DOHH2 (cell line): ENCODE measurements around the gene HYOU1.

Experiments used
- H3F3A ChIP-seq: fragments of 200-600 bp; sonication (generic), shearing (Covaris generic); 2 replicates; pipeline ENCODE4 v1.6.0; 2016; ENCODE audit warnings: antibody characterized with exemption, mild to moderate bottlenecking; ENCODE audit not compliant: control insufficient read depth, insufficient read depth
- H3K27ac ChIP-seq: fragments of 200-600 bp; sonication (generic); 2 replicates; pipeline ENCODE4 v1.5.1; 2014; ENCODE audit warnings: low read depth, mild to moderate bottlenecking, low read length, moderate library complexity
- H3K27me3 ChIP-seq: fragments of 200-600 bp; sonication (generic); 2 replicates; pipeline ENCODE4 v1.6.1; 2014; ENCODE audit warnings: mild to moderate bottlenecking, low read length, mixed read lengths; ENCODE audit not compliant: control insufficient read depth
- H3K36me3 ChIP-seq: fragments of 200-600 bp; sonication (generic); 2 replicates; pipeline ENCODE4 v1.6.1; 2014; ENCODE audit warnings: mild to moderate bottlenecking, low read length, moderate library complexity, mixed read lengths; ENCODE audit not compliant: control insufficient read depth
- H3K4me1 ChIP-seq: fragments of 200-600 bp; sonication (generic); 2 replicates; pipeline ENCODE4 v1.6.1; 2014; ENCODE audit warnings: mild to moderate bottlenecking, low read length, mixed read lengths; ENCODE audit not compliant: control insufficient read depth
- H3K4me2 ChIP-seq: fragments of 200-600 bp; sonication (generic); 2 replicates; pipeline ENCODE4 v1.6.0; 2014; ENCODE audit warnings: mild to moderate bottlenecking, low read length, moderate library complexity
- H3K4me3 ChIP-seq: fragments of 200-600 bp; sonication (generic); 2 replicates; pipeline ENCODE4 v1.5.1; 2014; ENCODE audit warnings: mild to moderate bottlenecking, low read length, mixed read lengths
- H3K79me2 ChIP-seq: fragments of 200-600 bp; sonication (generic); 2 replicates; pipeline ENCODE4 v1.6.1; 2014; ENCODE audit warnings: mild to moderate bottlenecking, low read length, mixed read lengths; ENCODE audit not compliant: control insufficient read depth
- H3K9me2 ChIP-seq: fragments of 200-600 bp; sonication (generic); replicated peaks from 2 replicates; pipeline ENCODE4 v1.6.1; 2014; ENCODE audit warnings: mild to moderate bottlenecking, low read length, mixed read lengths; ENCODE audit not compliant: control insufficient read depth
- H3K9me3 ChIP-seq: fragments of 200-600 bp; sonication (generic); 2 replicates; pipeline ENCODE4 v1.6.1; 2014; ENCODE audit warnings: antibody characterized with exemption, low read length, mixed read lengths; ENCODE audit not compliant: control insufficient read depth, insufficient read depth
- H4K20me1 ChIP-seq: fragments of 200-600 bp; sonication (generic); 2 replicates; pipeline ENCODE4 v1.6.0; 2014; ENCODE audit warnings: low read depth, mild to moderate bottlenecking, antibody characterized with exemption, low read length, moderate library complexity; ENCODE audit not compliant: control insufficient read depth, insufficient read depth
- CTCF ChIP-seq: fragments of 200-600 bp; sonication (generic); IDR thresholded peaks from one replicate; pipeline ENCODE4 v1.5.1; 2014; ENCODE audit warnings: antibody characterized with exemption, mild to moderate bottlenecking, low read depth, low read length; ENCODE audit not compliant: poor library complexity, severe bottlenecking
- EZH2phosphoT487 ChIP-seq: fragments of 200-600 bp; sonication (generic); IDR thresholded peaks from 2 replicates; pipeline ENCODE4 v1.6.1; 2017; ENCODE audit warnings: borderline replicate concordance, mild to moderate bottlenecking, antibody characterized with exemption, low read length, moderate library complexity, mixed read lengths

The HYOU1 gene

GRCh38 chr11:119049081-119049480 is 7.9 kb downstream of the HYOU1 start:
- Histone ChIP-seq H3K4me2 (no peak overlapping the region), H3K27me3 (no peaks in the 10 kb centered on the region), H3K36me3 (peaks cover 87% of the 10 kb centered on the region), H3K9me3 (no peaks in the 10 kb centered on the region), H3K79me2 (no peaks in the 10 kb centered on the region), H3K4me1 (no peaks in the 10 kb centered on the region), H3K9me2 (no peaks in the 10 kb centered on the region), H3F3A (no peaks in the 10 kb centered on the region), H3K4me3 (no peak overlapping the region), H4K20me1 (0 out of 2 replicates have a peak, but pooled peaks cover 4% of the 10 kb centered on the region), H3K27ac (no peak overlapping the region)
- TF ChIP-seq EZH2phosphoT487 (no peak), CTCF (no peak)

DNA sequence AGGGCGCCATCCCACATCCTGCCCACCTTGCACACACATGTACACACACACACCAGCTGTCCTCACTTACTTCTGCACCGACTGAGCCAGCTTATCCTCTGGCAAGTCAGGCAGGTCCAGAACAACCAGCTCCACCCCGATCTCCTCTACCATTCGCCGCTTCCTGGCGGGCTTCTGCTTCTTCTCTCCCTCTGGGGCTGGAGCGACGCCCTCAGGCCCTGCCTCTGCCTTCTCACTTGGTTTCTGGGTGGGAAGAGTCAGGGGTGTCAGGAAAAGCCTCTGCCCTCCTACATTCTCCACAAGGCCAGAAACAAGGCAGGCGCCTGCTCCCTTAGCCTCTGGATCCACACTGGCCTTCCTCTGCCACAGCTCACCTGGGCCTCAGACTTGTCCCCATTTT is 8.4 kb downstream of the HYOU1 start:
- TF ChIP-seq EZH2phosphoT487 (no peak), CTCF (no peak)
- H3K36me3 ChIP-seq: peaks cover 82% of the 10 kb centered on the region
- no peak overlapping the region for H3K4me2 ChIP-seq
- H3K27me3 ChIP-seq: no peaks in the 10 kb centered on the region
- 0 out of 2 replicates have a peak, but pooled peaks cover 4% of the 10 kb centered on the region for H4K20me1 ChIP-seq
- no peaks in the 10 kb centered on the region for H3K9me2 ChIP-seq
- peaks cover 3% of the 10 kb centered on the region; the same call in 1 of the 2 replicates for H3F3A ChIP-seq
- no peak overlapping the region for H3K4me3 ChIP-seq
- H3K79me2 ChIP-seq: no peaks in the 10 kb centered on the region
- H3K9me3 ChIP-seq: no peaks in the 10 kb centered on the region
- no peaks in the 10 kb centered on the region for H3K4me1 ChIP-seq
- H3K27ac ChIP-seq: no peak overlapping the region

DNA sequence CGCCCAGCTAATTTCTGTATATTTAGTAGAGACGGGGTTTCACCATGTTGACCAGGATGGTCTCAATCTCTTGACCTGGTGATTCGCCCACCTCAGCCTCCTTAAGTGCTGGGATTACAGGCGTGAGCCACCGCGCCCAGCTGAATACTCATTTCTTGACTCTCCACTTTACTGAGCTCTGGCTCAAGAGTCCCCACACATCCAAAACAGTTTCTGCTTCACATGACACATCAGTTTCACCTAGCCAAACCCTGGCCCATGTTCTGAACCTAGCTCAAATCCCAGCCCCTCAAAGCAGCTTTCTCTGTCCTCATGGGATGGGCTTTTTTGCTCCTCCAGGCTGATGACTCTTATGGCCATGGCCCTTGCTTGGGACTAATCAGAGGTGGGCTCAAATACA is 9.8 kb downstream of the HYOU1 start:
- H3K4me2 ChIP-seq: no peak overlapping the region
- H3K27me3 ChIP-seq: no peaks in the 10 kb centered on the region
- no peaks in the 10 kb centered on the region for H3K79me2 ChIP-seq
- no peak overlapping the region for H3K4me3 ChIP-seq
- 0 out of 2 replicates have a peak, but pooled peaks cover 4% of the 10 kb centered on the region for H4K20me1 ChIP-seq
- H3K36me3 ChIP-seq: peaks cover 68% of the 10 kb centered on the region
- peaks cover 6% of the 10 kb centered on the region; the same call in 1 of the 2 replicates for H3F3A ChIP-seq
- TF ChIP-seq CTCF: no peak
- TF ChIP-seq EZH2phosphoT487: no peak
- no peak overlapping the region for H3K27ac ChIP-seq
- no peaks in the 10 kb centered on the region for H3K9me2 ChIP-seq
- no peaks in the 10 kb centered on the region for H3K9me3 ChIP-seq
- no peaks in the 10 kb centered on the region for H3K4me1 ChIP-seq
